ENCODE data around the gene NPFFR2.
"Not testable (repeated sequence)": the region's sequence is repeated elsewhere in the genome, so short reads cannot be mapped to it uniquely, and the experiment has no call there.

Gene NPFFR2

DNA sequence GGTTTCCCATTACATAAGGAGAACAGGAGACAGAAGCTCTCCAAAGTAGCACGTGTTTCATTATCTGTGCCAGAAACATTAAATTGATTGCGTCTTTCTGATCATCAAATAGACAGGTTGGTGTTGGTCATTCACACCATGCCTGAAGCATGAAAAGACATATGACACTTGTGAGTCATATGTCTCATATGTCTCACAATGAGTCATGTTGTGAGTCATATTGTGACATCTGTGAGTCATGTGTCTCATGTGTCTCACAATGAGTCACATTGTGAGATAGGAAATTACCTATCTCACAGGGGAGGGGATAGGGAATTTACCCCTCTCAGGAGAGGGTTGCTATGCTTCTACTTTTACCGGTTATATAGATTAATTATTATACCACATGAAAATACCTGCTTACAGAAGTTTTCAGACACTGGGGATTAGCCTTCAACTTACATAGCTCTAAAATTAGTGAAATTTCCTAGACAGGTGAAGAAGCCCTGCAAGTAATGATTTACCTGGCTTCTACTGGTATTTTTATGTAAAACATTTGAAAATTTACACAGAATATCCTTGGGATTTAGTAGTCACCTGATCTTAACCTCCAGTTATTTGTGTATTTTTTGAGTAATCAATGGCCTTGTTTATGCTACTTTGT is 80.8 kb downstream of the NPFFR2 start:
- DNase-seq, result no peak

DNA sequence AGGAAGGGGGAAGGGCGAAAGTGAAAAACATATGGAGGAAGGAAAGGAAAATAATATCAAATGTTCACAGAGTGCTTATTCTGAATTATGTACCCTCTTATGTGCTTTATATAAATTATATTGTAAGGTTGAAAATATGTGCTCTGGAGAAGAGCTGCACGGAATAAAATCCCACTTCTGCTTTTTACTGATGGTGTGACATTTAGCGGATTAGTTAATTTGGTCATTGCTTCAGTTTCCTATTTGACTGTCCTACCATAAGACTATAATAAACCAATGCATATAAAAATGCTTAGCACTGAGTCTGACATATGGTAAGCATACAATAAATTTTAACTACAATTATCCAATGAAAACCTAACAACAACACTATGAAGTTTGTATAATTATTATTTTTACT is 86.2 kb downstream of the NPFFR2 start:
- no peak for DNase-seq

GRCh38 chr4:72119946-72120345 is 88.1 kb downstream of the NPFFR2 start:
- no peak for DNase-seq

GRCh38 chr4:72128741-72129140 is 96.9 kb downstream of the NPFFR2 start:
- no peak for DNase-seq

DNA sequence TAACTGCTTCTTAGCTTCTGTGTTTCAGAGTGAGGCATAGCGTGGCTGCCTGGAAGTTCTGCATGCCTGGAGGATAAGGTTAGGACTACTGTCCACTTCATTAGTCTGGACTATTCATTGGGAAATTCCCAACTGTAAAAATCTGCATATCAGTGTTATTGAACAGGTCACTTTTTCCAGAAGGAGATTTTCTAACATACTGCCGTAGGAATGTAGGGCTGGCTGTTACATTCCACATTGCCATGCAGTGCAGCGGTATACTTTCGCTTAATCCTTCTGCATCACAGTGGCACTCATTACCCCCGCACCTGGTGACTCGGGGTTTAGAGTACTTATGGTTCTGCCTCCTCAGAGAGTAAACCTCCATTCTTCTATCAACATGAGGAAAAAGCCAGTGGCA is 104.6 kb downstream of the NPFFR2 start:
- no peak for DNase-seq

DNA sequence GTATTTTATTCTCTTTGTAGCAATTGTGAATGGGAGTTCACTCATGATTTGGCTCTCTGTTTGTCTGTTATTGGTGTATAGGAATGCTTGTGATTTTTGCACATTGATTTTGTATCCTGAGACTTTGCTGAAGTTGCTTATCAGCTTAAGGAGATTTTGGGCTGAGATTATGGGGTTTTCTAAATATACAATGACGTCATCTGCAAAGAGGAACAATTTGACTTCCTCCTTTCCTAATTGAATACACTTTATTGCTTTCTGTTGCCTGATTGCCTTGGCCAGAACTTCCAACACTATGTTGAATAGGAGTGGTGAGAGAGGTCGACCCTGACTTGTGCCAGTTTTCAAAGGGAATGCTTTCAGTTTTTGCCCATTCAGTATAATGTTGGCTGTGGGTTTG is 108.2 kb downstream of the NPFFR2 start:
- not testable (repeated sequence) for DNase-seq

GRCh38 chr4:72144241-72144640 is 112.4 kb downstream of the NPFFR2 start:
- DNase-seq, result no peak

DNA sequence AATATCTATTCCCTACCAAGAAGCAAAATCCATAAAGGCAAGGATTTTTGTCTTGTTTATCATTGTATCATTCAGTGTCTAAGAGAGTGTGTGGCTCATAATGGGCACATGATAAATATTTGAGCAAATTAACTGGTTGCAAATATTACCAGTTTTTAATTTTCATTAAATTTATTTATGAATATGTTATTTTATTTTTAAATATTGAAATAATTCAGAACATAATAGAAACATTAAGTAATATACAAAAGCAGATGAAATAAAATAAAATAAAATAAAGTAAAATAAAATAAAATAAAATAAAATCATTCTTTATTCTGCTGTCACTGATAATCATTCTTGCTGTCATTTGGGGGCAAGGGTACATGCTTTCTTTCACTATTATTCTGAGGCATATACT is 120.9 kb downstream of the NPFFR2 start:
- DNase-seq, result no peak

DNA sequence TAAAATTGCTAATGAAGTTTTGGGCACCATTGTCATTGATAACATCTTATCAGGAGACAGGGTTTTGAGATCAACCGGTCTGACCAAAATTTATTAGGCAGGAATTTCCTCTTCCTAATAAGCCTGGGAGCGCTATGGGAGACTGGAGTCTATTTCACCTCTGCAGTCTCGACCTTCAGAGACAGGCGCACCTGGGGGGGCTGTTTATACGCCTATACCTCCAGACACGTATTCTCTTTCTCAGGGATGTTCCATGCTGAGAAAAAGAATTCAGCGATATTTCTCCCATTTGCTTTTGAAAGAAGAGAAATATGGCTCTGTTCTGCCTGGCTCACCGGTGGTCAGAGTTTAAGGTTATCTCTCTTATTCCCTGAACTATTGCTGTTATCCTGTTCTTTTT is 121.8 kb downstream of the NPFFR2 start:
- not testable (repeated sequence) for DNase-seq

GRCh38 chr4:72169285-72169684 is 137.5 kb downstream of the NPFFR2 start:
- not testable (repeated sequence) for DNase-seq

DNA sequence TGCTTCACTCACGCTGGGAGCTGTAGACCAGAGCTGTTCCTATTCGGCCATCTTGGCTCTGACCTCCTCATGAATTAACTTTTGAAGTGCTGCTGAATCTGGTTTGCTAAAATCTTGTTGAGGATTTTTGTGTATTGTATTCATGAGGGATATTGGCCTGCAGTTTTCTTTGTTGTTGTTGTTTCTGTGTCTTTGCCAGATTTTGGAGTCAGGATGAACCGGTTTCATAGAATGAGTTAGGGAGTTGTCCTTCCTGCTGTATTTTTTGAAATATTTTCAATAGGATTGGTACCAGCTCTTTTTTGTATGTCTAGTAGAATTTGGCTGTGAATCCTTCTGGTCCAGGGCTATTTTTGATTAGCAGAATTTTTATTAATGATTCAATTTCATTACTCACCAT is 138.1 kb downstream of the NPFFR2 start:
- DNase-seq, result no peak

DNA sequence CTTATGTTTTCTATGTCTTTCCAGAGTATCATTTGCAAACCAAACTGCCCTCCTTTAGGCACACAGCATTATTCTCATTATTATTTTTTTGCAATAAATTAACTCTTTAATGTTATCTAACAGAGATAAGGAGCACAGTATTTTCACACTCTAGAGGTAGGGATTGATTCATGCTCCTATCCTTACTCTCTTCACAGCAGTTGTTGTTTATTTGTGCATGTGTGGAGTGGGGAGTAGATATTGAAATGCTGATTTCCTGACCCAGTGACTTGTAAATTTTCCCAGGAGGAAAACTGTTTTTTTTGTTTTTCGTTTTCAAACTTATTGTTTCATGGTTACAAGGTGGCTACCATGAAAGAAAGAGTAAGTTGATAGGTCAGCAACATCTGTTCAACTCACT is 140.0 kb downstream of the NPFFR2 start:
- no peak for DNase-seq

- no peak for DNase-seq
These were observed 147.5 kb downstream of the NPFFR2 start for GRCh38 chr4:72179342-72179741.

GRCh38 chr4:72186714-72187113 is 154.9 kb downstream of the NPFFR2 start:
- DNase-seq, result no peak

- DNase-seq, result no peak
These were observed 162.2 kb downstream of the NPFFR2 start for GRCh38 chr4:72194046-72194445.

- no peak for DNase-seq
These were observed 162.7 kb downstream of the NPFFR2 start for GRCh38 chr4:72194453-72194852.
